Neural cell (in vitro differentiated cells): ENCODE results near the gene KCNMB4. TPM values are rescaled to one million over a fixed set of nuclear protein-coding genes. Genes with fewer than 3 reads are reported as not detected.

ENCODE experiments used
- H2AFZ ChIP-seq: fragments of 200-600, 300-800 bp; sonication (generic), shearing (Covaris generic); 2 replicates; pipeline ENCODE4 v1.6.0; 2014; ENCODE audit warnings: low read depth, mild to moderate bottlenecking, antibody characterized with exemption, low read length, moderate library complexity
- H3F3A ChIP-seq: fragments of 200-600 bp; shearing (Covaris generic); 2 replicates; pipeline ENCODE4 v1.6.1; 2016; ENCODE audit warnings: mild to moderate bottlenecking, moderate library complexity, mixed read lengths, antibody characterized with exemption, low read length; ENCODE audit not compliant: insufficient read depth, poor library complexity, severe bottlenecking
- H3K27ac ChIP-seq: fragments of 200-600, 300-800 bp; sonication (generic), shearing (Covaris generic); 2 replicates; pipeline ENCODE4 v1.5.1; 2014; ENCODE audit warnings: mild to moderate bottlenecking, low read length, moderate library complexity
- H3K27me3 ChIP-seq: fragments of 300-800, 200-600 bp; sonication (generic), shearing (Covaris generic); 2 replicates; pipeline ENCODE4 v1.6.0; 2014; ENCODE audit warnings: mild to moderate bottlenecking, low read depth, low read length, moderate library complexity; ENCODE audit not compliant: insufficient read depth
- H3K36me3 ChIP-seq: fragments of 300-800, 200-600 bp; sonication (generic), shearing (Covaris generic); 2 replicates; pipeline ENCODE4 v1.5.1; 2014; ENCODE audit warnings: mild to moderate bottlenecking, antibody characterized with exemption, low read length, moderate library complexity; ENCODE audit not compliant: insufficient read depth
- H3K4me2 ChIP-seq: fragments of 300-800, 200-600 bp; sonication (generic), shearing (Covaris generic); 2 replicates; pipeline ENCODE4 v1.6.0; 2014; ENCODE audit warnings: mild to moderate bottlenecking, low read length
- H3K4me3 ChIP-seq: fragments of 300-800, 200-600 bp; sonication (generic), shearing (Covaris generic); 2 replicates; pipeline ENCODE4 v1.5.1; 2014; ENCODE audit warnings: mild to moderate bottlenecking, low read length, moderate library complexity
- H3K79me2 ChIP-seq: fragments of 200-600 bp; shearing (Covaris generic); replicated peaks from 2 replicates; pipeline ENCODE4 v1.6.0; 2014; ENCODE audit warnings: mild to moderate bottlenecking, low read length, moderate library complexity; ENCODE audit not compliant: insufficient read depth
- H3K9ac ChIP-seq: fragments of 300-800, 200-600 bp; sonication (generic), shearing (Covaris generic); 2 replicates; pipeline ENCODE4 v1.6.1; 2016; ENCODE audit warnings: mild to moderate bottlenecking, low read length, mixed read lengths
- H3K9me2 ChIP-seq: fragments of 200-600 bp; shearing (Covaris generic); 2 replicates; pipeline ENCODE4 v1.6.1; 2016; ENCODE audit warnings: mild to moderate bottlenecking, low read length, mixed read lengths; ENCODE audit not compliant: insufficient read depth
- H3K9me3 ChIP-seq: fragments of 200-600, 300-800 bp; sonication (generic), shearing (Covaris generic); 2 replicates; pipeline ENCODE4 v1.6.1; 2016; ENCODE audit warnings: mild to moderate bottlenecking, mixed run types, low read length, moderate library complexity, mixed read lengths
- H4K20me1 ChIP-seq: fragments of 200-600 bp; shearing (Covaris generic); 2 replicates; pipeline ENCODE4 v1.6.1; 2016; ENCODE audit warnings: mild to moderate bottlenecking, mixed run types; ENCODE audit not compliant: insufficient read depth
- EP300 ChIP-seq: fragments of 450-650 bp; conservative IDR thresholded peaks from 2 replicates; pipeline ENCODE4 v1.6.1; 2014; ENCODE audit warnings: antibody characterized with exemption, mild to moderate bottlenecking, moderate library complexity; ENCODE audit not compliant: poor library complexity, severe bottlenecking
- EZH2 ChIP-seq: fragments of 200-600, 300-800 bp; shearing (Covaris generic), sonication (generic); IDR thresholded peaks from 2 replicates; pipeline ENCODE4 v1.6.1; 2014; ENCODE audit warnings: antibody characterized with exemption, low read length, borderline replicate concordance, mild to moderate bottlenecking; ENCODE audit not compliant: insufficient read depth, poor library complexity, severe bottlenecking
- MXI1 ChIP-seq: fragments of 450-650 bp; conservative IDR thresholded peaks from 2 replicates; pipeline ENCODE4 v1.6.1; 2014; ENCODE audit warnings: antibody characterized with exemption, mild to moderate bottlenecking; ENCODE audit not compliant: poor library complexity, severe bottlenecking
- POLR2AphosphoS5 ChIP-seq: IDR thresholded peaks from 2 replicates; pipeline ENCODE4 v1.6.1; 2012
- RAD21 ChIP-seq: fragments of 450-650 bp; conservative IDR thresholded peaks from 2 replicates; pipeline ENCODE4 v1.6.1; 2014; ENCODE audit warnings: antibody characterized with exemption, mild to moderate bottlenecking, moderate library complexity
- SMC3 ChIP-seq: fragments of 450-650 bp; conservative IDR thresholded peaks from 2 replicates; pipeline ENCODE4 v1.6.1; 2014; ENCODE audit warnings: antibody characterized with exemption, mild to moderate bottlenecking, moderate library complexity; ENCODE audit not compliant: poor library complexity
- TAF1 ChIP-seq: IDR thresholded peaks from 2 replicates; pipeline ENCODE4 v1.6.1; 2012; ENCODE audit warnings: low read depth
- polyA plus RNA-seq: library from polyadenylated mRNA; depleted of rRNA; stranded (reverse); fragments of >200 nt; gene quantifications from 2 replicates; pipeline ENCODE4 v1.2.3, GENCODE V29; 2014
- TF ChIP-seq, protein P1 (sequence below): fragments of 450-650 bp; IDR thresholded peaks from 2 replicates; pipeline ENCODE4 v1.5.1; 2014; ENCODE audit warnings: antibody characterized with exemption, mild to moderate bottlenecking, moderate library complexity; ENCODE audit not compliant: poor library complexity, severe bottlenecking
- TF ChIP-seq, protein P2 (sequence below): IDR thresholded peaks from 2 replicates; pipeline ENCODE4 v1.6.1; 2012; ENCODE audit warnings: borderline replicate concordance

Gene KCNMB4
- polyA plus RNA-seq, 1 donor from 2014 or later: 26.4 TPM

DNA sequence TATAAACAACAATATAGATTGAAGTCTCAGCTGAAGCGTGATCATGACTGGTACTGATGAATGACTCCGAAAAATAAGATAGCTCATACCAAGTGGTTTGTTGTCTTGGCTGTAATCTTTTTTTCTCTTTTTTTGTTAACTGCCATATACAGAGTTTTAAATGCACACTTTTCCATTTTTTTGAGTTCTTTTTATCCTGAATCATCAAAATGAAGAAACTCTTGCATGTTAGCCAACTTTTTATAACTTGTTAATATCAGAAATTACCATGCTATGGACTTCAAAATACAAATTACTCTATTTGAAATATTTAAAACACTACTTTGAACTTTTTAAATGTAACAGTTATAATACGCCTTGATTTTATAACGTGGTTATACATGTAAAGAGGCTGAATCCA, 10.1 kb upstream of the KCNMB4 start:
- H2AFZ ChIP-seq: no peak overlapping the region
- H3F3A ChIP-seq: no peaks in the 10 kb centered on the region
- TF ChIP-seq RAD21: no peak
- TF ChIP-seq, protein P1, sequence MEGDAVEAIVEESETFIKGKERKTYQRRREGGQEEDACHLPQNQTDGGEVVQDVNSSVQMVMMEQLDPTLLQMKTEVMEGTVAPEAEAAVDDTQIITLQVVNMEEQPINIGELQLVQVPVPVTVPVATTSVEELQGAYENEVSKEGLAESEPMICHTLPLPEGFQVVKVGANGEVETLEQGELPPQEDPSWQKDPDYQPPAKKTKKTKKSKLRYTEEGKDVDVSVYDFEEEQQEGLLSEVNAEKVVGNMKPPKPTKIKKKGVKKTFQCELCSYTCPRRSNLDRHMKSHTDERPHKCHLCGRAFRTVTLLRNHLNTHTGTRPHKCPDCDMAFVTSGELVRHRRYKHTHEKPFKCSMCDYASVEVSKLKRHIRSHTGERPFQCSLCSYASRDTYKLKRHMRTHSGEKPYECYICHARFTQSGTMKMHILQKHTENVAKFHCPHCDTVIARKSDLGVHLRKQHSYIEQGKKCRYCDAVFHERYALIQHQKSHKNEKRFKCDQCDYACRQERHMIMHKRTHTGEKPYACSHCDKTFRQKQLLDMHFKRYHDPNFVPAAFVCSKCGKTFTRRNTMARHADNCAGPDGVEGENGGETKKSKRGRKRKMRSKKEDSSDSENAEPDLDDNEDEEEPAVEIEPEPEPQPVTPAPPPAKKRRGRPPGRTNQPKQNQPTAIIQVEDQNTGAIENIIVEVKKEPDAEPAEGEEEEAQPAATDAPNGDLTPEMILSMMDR: no peak
- no peak for TF ChIP-seq TAF1
- no peak for TF ChIP-seq POLR2AphosphoS5
- TF ChIP-seq EZH2: no peak
- TF ChIP-seq, protein P2, sequence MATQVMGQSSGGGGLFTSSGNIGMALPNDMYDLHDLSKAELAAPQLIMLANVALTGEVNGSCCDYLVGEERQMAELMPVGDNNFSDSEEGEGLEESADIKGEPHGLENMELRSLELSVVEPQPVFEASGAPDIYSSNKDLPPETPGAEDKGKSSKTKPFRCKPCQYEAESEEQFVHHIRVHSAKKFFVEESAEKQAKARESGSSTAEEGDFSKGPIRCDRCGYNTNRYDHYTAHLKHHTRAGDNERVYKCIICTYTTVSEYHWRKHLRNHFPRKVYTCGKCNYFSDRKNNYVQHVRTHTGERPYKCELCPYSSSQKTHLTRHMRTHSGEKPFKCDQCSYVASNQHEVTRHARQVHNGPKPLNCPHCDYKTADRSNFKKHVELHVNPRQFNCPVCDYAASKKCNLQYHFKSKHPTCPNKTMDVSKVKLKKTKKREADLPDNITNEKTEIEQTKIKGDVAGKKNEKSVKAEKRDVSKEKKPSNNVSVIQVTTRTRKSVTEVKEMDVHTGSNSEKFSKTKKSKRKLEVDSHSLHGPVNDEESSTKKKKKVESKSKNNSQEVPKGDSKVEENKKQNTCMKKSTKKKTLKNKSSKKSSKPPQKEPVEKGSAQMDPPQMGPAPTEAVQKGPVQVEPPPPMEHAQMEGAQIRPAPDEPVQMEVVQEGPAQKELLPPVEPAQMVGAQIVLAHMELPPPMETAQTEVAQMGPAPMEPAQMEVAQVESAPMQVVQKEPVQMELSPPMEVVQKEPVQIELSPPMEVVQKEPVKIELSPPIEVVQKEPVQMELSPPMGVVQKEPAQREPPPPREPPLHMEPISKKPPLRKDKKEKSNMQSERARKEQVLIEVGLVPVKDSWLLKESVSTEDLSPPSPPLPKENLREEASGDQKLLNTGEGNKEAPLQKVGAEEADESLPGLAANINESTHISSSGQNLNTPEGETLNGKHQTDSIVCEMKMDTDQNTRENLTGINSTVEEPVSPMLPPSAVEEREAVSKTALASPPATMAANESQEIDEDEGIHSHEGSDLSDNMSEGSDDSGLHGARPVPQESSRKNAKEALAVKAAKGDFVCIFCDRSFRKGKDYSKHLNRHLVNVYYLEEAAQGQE: no peak
- no peak for TF ChIP-seq MXI1
- no peak for TF ChIP-seq EP300
- no peak for TF ChIP-seq SMC3
- no peaks in the 10 kb centered on the region for H3K36me3 ChIP-seq
- no peak overlapping the region for H3K27ac ChIP-seq
- H3K9me2 ChIP-seq: no peaks in the 10 kb centered on the region
- H3K9ac ChIP-seq: no peak overlapping the region
- H3K4me3 ChIP-seq: no peak overlapping the region
- H4K20me1 ChIP-seq: no peaks in the 10 kb centered on the region
- H3K27me3 ChIP-seq: no peaks in the 10 kb centered on the region
- no peak overlapping the region for H3K4me2 ChIP-seq
- H3K79me2 ChIP-seq: no peaks in the 10 kb centered on the region
- no peaks in the 10 kb centered on the region for H3K9me3 ChIP-seq

DNA sequence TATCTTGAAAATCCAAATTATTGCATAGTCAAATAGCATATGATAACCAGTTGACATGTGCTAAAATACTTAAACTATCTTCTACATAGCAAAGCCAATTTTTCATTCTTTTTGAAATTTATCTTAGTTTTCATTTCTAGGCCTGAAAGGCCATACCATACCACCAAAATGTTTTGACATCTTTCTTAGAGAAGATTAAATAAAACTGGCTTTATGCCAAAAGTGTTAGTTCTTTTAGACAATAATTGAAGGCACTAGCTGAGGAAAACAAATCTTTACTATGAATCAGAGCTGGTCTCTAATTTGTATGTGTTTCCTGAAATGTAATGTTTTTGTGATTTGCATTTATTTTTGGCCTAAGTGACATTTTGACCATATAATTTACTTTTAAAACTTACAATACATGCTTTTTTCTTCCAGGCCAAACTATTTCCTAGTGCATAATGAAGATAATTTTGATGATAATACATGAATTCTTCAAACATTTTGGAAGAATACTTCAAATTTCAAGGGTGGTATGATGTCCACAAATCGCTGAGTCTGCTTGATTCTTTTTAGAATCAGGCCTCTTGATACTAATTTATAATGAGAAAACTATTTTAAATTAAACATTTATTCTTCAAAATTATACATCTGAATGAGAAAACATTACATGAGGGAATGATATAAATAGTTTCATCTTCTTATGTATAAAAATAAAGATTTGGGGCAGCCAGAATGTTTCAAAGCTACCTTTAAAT, 6.5 kb upstream of the KCNMB4 start:
- no peak overlapping the region for H2AFZ ChIP-seq
- no peaks in the 10 kb centered on the region for H3K79me2 ChIP-seq
- no peaks in the 10 kb centered on the region for H4K20me1 ChIP-seq
- H3K36me3 ChIP-seq: no peaks in the 10 kb centered on the region
- no peaks in the 10 kb centered on the region for H3K9me3 ChIP-seq
- H3K9me2 ChIP-seq: no peaks in the 10 kb centered on the region
- no peak for TF ChIP-seq EP300
- TF ChIP-seq POLR2AphosphoS5: no peak
- TF ChIP-seq, protein P1: no peak
- no peak for TF ChIP-seq RAD21
- TF ChIP-seq MXI1: no peak
- TF ChIP-seq, protein P2: no peak
- no peak for TF ChIP-seq SMC3
- H3F3A ChIP-seq: no peaks in the 10 kb centered on the region
- H3K4me3 ChIP-seq: no peak overlapping the region
- H3K27me3 ChIP-seq: peaks cover 3% of the 10 kb centered on the region
- H3K9ac ChIP-seq: no peak overlapping the region
- no peak overlapping the region for H3K4me2 ChIP-seq
- H3K27ac ChIP-seq: no peak overlapping the region
